Type B pancreatic cell (in vitro differentiated cells): Measurements from ENCODE around the gene C1QTNF3. TPM values are rescaled to one million over a fixed set of nuclear protein-coding genes. Genes with fewer than 3 reads are reported as not detected.

Source experiments
- DNase-seq: peaks from one replicate; pipeline ENCODE4 v3.0.0; 2021; ENCODE audit warnings: mixed read lengths; ENCODE audit not compliant: unreplicated experiment; ENCODE audit errors: extremely low spot score
- H3K27ac Mint-ChIP-seq: 2 replicates; pipeline ENCODE4 v1.8.0; 2021; ENCODE audit warnings: mild to moderate bottlenecking, mixed read lengths
- H3K27me3 Mint-ChIP-seq: 2 replicates; pipeline ENCODE4 v1.8.0; 2021; ENCODE audit warnings: mixed read lengths
- H3K36me3 Mint-ChIP-seq: 2 replicates; pipeline ENCODE4 v1.8.0; 2021; ENCODE audit warnings: mixed read lengths
- H3K4me1 Mint-ChIP-seq: one replicate; pipeline ENCODE4 v1.8.0; 2021; ENCODE audit warnings: mixed read lengths; ENCODE audit not compliant: unreplicated experiment
- H3K4me3 Mint-ChIP-seq: 2 replicates; pipeline ENCODE4 v1.8.0; 2021; ENCODE audit warnings: mild to moderate bottlenecking, mixed read lengths
- H3K9me3 Mint-ChIP-seq: 2 replicates; pipeline ENCODE4 v1.8.0; 2021; ENCODE audit warnings: mixed read lengths
- CTCF ChIP-seq: fragments of 200-600 bp; sonication (generic); conservative IDR thresholded peaks from 2 replicates; pipeline ENCODE4 v1.5.0; 2021; ENCODE audit warnings: antibody characterized with exemption, mild to moderate bottlenecking
- total RNA-seq: library from RNA; stranded (reverse); gene quantifications from 2 replicates; pipeline ENCODE4 v1.2.1, GENCODE V29; 2021; ENCODE audit warnings: low replicate concordance

The C1QTNF3 gene
- total RNA-seq, 1 donor from 2014 or later: 5.1 TPM

- H3K36me3 Mint-ChIP-seq: peaks cover 14% of the 10 kb centered on the region
- no peak for DNase-seq
- no peak for TF ChIP-seq CTCF
- no peak overlapping the region for H3K4me3 Mint-ChIP-seq
- H3K4me1 Mint-ChIP-seq: peaks cover 44% of the 10 kb centered on the region
- H3K27ac Mint-ChIP-seq: no peak overlapping the region
- no peaks in the 10 kb centered on the region for H3K9me3 Mint-ChIP-seq
- no peaks in the 10 kb centered on the region for H3K27me3 Mint-ChIP-seq
Measured at GRCh38 chr5:34005211-34005610, 37.8 kb downstream of the C1QTNF3 start.

GRCh38 chr5:34003941-34004340, 39.1 kb downstream of the C1QTNF3 start:
- Mint-ChIP-seq H3K27me3 (no peaks in the 10 kb centered on the region), H3K9me3 (no peaks in the 10 kb centered on the region), H3K36me3 (peaks cover 14% of the 10 kb centered on the region), H3K4me3 (no peak overlapping the region), H3K4me1 (peaks cover 33% of the 10 kb centered on the region), H3K27ac (no peak overlapping the region)
- no peak for DNase-seq
- TF ChIP-seq CTCF: no peak

GRCh38 chr5:34002629-34003328, 40.2 kb downstream of the C1QTNF3 start:
- Mint-ChIP-seq H3K36me3 (peaks cover 14% of the 10 kb centered on the region), H3K27ac (peak overlapping the region; percentile 37), H3K4me3 (no peak overlapping the region)

GRCh38 chr5:34001241-34001841, 41.7 kb downstream of the C1QTNF3 start:
- peak overlapping the region; percentile 40 for H3K4me3 Mint-ChIP-seq
- no peak for TF ChIP-seq CTCF
- H3K36me3 Mint-ChIP-seq: peaks cover 20% of the 10 kb centered on the region
- no peaks in the 10 kb centered on the region for H3K27me3 Mint-ChIP-seq
- no peaks in the 10 kb centered on the region for H3K9me3 Mint-ChIP-seq
- DNase-seq: no peak
- H3K27ac Mint-ChIP-seq: peak overlapping the region; percentile 80
- H3K4me1 Mint-ChIP-seq: peaks cover 33% of the 10 kb centered on the region

More at GRCh38 chr5:34002629-34003328, 40.2 kb downstream of the C1QTNF3 start:
- Mint-ChIP-seq H3K9me3 (no peaks in the 10 kb centered on the region), H3K4me1 (peaks cover 33% of the 10 kb centered on the region), H3K27me3 (no peaks in the 10 kb centered on the region)
- no peak for DNase-seq
- TF ChIP-seq CTCF: no peak

GRCh38 chr5:33999978-34000377, 43.0 kb downstream of the C1QTNF3 start:
- Mint-ChIP-seq H3K9me3 (no peaks in the 10 kb centered on the region), H3K27ac (no peak overlapping the region), H3K4me3 (no peak overlapping the region), H3K4me1 (peaks cover 47% of the 10 kb centered on the region), H3K36me3 (peaks cover 24% of the 10 kb centered on the region), H3K27me3 (no peaks in the 10 kb centered on the region)
- DNase-seq: no peak
- no peak for TF ChIP-seq CTCF
